CD14-positive monocyte (primary cell): ENCODE data around the gene IL17A. TPM values are rescaled to one million over a fixed set of nuclear protein-coding genes. Genes with fewer than 3 reads are reported as not detected.

Experiments
- DNase-seq, 3 donors: peaks; one replicate each; pipeline ENCODE4 v3.0.0-alpha.2; 2011 to 2022
- H2AFZ ChIP-seq: 2 replicates; pipeline ENCODE4 v1.6.0; 2012; ENCODE audit warnings: mild to moderate bottlenecking, low read depth, low read length, inconsistent platforms; ENCODE audit not compliant: insufficient read depth, poor library complexity, severe bottlenecking
- H3K27ac ChIP-seq, 2 donors: 1 replicate in 1 of 2; 2 replicates in 1 of 2; pipeline ENCODE4 v1.5.1; 2012 to 2013; ENCODE audit warnings: low read length in 2 of 2, control low read depth in 1 of 2, inconsistent platforms in 1 of 2, low read depth in 1 of 2, mild to moderate bottlenecking in 1 of 2
- H3K27me3 ChIP-seq, 2 donors: one replicate each; pipeline versions ENCODE4 v1.6.0 to v1.6.1; 2011 to 2013; ENCODE audit warnings: low read length in 2 of 2; ENCODE audit not compliant: control insufficient read depth in 2 of 2, insufficient read depth in 2 of 2
- H3K36me3 ChIP-seq, 2 donors: replicated peaks in 1 of 2; 1 replicate in 1 of 2; 2 replicates in 1 of 2; pipeline versions ENCODE4 v1.5.1 to v1.6.1; 2012 to 2013; ENCODE audit warnings: low read length in 2 of 2, control low read depth in 1 of 2, inconsistent platforms in 1 of 2, mild to moderate bottlenecking in 1 of 2; ENCODE audit not compliant: insufficient read depth in 2 of 2, control insufficient read depth in 1 of 2
- H3K4me1 ChIP-seq, 2 donors: 1 replicate in 1 of 2; 2 replicates in 1 of 2; pipeline versions ENCODE4 v1.5.1 to v1.6.1; 2012 to 2013; ENCODE audit warnings: low read length in 2 of 2, control low read depth in 1 of 2, inconsistent platforms in 1 of 2, mild to moderate bottlenecking in 1 of 2, moderate library complexity in 1 of 2; ENCODE audit not compliant: insufficient read depth in 2 of 2, control insufficient read depth in 1 of 2
- H3K4me2 ChIP-seq: replicated peaks from 2 replicates; pipeline ENCODE3; 2012; ENCODE audit warnings: low read length, moderate library complexity, mild to moderate bottlenecking; ENCODE audit not compliant: poor library complexity, severe bottlenecking; ENCODE audit errors: extremely low read depth
- H3K4me3 ChIP-seq, 3 experiments: fragments of 200-600 bp in 1 of 3; sonication (generic) in 1 of 3; replicated peaks in 1 of 3; 1 replicate in 2 of 3; 2 replicates in 1 of 3; pipeline ENCODE4 v1.5.1; 2011 to 2013; ENCODE audit warnings: low read length in 3 of 3, mild to moderate bottlenecking in 3 of 3, control low read depth in 2 of 3, low read depth in 2 of 3, inconsistent platforms in 1 of 3, moderate library complexity in 1 of 3
- H3K79me2 ChIP-seq: 2 replicates; pipeline ENCODE4 v1.6.0; 2012; ENCODE audit warnings: mild to moderate bottlenecking, control low read depth, inconsistent platforms, low read length, moderate library complexity; ENCODE audit not compliant: insufficient read depth
- H3K9ac ChIP-seq: 2 replicates; pipeline ENCODE4 v1.6.0; 2017; ENCODE audit warnings: low read length, mild to moderate bottlenecking; ENCODE audit not compliant: insufficient read depth, poor library complexity, severe bottlenecking
- H3K9me3 ChIP-seq, 2 donors: replicated peaks in 1 of 2; 1 replicate in 1 of 2; 2 replicates in 1 of 2; pipeline versions ENCODE4 v1.5.1 to v1.6.1; 2012 to 2013; ENCODE audit warnings: low read length in 2 of 2, control low read depth in 1 of 2; ENCODE audit not compliant: control insufficient read depth in 1 of 2, insufficient read depth in 1 of 2
- H4K20me1 ChIP-seq: 2 replicates; pipeline ENCODE4 v1.6.0; 2012; ENCODE audit warnings: mild to moderate bottlenecking, low read length, control low read depth, moderate library complexity; ENCODE audit not compliant: insufficient read depth
- H3K27ac Mint-ChIP-seq, 7 donors: one replicate each; pipeline ENCODE4 v1.8.0; 2020; ENCODE audit warnings: mild to moderate bottlenecking in 7 of 7, mixed read lengths in 7 of 7, moderate library complexity in 6 of 7, inconsistent platforms in 2 of 7
- H3K27me3 Mint-ChIP-seq, 3 donors: one replicate each; pipeline ENCODE4 v1.8.0; 2021 to 2022; ENCODE audit warnings: low read depth in 3 of 3, mild to moderate bottlenecking in 3 of 3, mixed read lengths in 3 of 3, moderate library complexity in 3 of 3, inconsistent platforms in 1 of 3
- H3K36me3 Mint-ChIP-seq, 2 donors: one replicate each; pipeline ENCODE4 v1.8.0; 2020; ENCODE audit warnings: mixed read lengths in 2 of 2, inconsistent platforms in 1 of 2, mild to moderate bottlenecking in 1 of 2
- H3K4me1 Mint-ChIP-seq: one replicate; pipeline ENCODE4 v1.8.0; 2020; ENCODE audit warnings: mild to moderate bottlenecking, mixed read lengths
- H3K4me3 Mint-ChIP-seq, 2 donors: one replicate each; pipeline ENCODE4 v1.8.0; 2020; ENCODE audit warnings: mild to moderate bottlenecking in 2 of 2, mixed read lengths in 2 of 2, moderate library complexity in 1 of 2
- H3K9me3 Mint-ChIP-seq, 7 donors: one replicate each; pipeline ENCODE4 v1.8.0; 2020 to 2022; ENCODE audit warnings: mixed read lengths in 7 of 7, mild to moderate bottlenecking in 6 of 7, moderate library complexity in 6 of 7, inconsistent platforms in 2 of 7
- CTCF ChIP-seq: fragments of 200-600 bp; IDR thresholded peaks from one replicate; pipeline ENCODE4 v1.8.0; 2022; ENCODE audit warnings: antibody characterized with exemption, mild to moderate bottlenecking
- WGBS: methylation state at CpG from one replicate; pipeline ENCODE4 v1.1.5; 2013; ENCODE audit warnings: missing lambda C conversion rate; ENCODE audit not compliant: insufficient coverage; 5-methylcytosine and 5-hydroxymethylcytosine counted together
- intact Hi-C, 2 donors: fragments of 100-400 bp; cut with micrococcal nuclease; formaldehyde crosslinking; loops; one replicate each; pipeline versions ENCODE4 v1.15.0 to v1.15.1; 2023
- polyA plus RNA-seq, 3 donors: library from polyadenylated mRNA; depleted of rRNA in 1 of 3; unstranded in 2 of 3; stranded (reverse) in 1 of 3; fragments of 300-500 nt in 2 of 3; fragments of >200 nt in 1 of 3; fragmentation: Illumina TruSeq in 2 of 3; gene quantifications; 1 replicate in 2 of 3; 2 replicates in 1 of 3; pipeline ENCODE4 v1.2.3, GENCODE V29; 2012 to 2021

The IL17A gene
- polyA plus RNA-seq, 3 donors = not detected

GRCh38 chr6:52138284-52138683 lies 47.9 kb upstream of the IL17A start:
- Mint-ChIP-seq H3K36me3 (no peaks in the 10 kb centered on the region), H3K9me3 (no peaks in the 10 kb centered on the region), H3K4me1 (peaks cover 3% of the 10 kb centered on the region), H3K4me3 (no peak overlapping the region), H3K27me3 (peaks cover 0 to 7% (median 3%) of the 10 kb centered on the region in 3 donors), H3K27ac (no peak overlapping the region)
- Histone ChIP-seq H2AFZ (no peak overlapping the region), H4K20me1 (no peaks in the 10 kb centered on the region), H3K79me2 (no peaks in the 10 kb centered on the region), H3K27me3 (no peaks in the 10 kb centered on the region), H3K36me3 (no peaks in the 10 kb centered on the region), H3K9ac (no peak overlapping the region), H3K9me3 (no peaks in the 10 kb centered on the region), H3K4me1 (no peaks in the 10 kb centered on the region), H3K4me2 (no peak overlapping the region), H3K4me3 (no peak overlapping the region), H3K27ac (no peak overlapping the region)
- WGBS = 100% methylated on average over 3 of the region's 4 CpGs
- TF ChIP-seq CTCF = no peak
- intact Hi-C loops = no loop called here
- DNase-seq = no peak

GRCh38 chr6:52139985-52140680 lies 46.0 kb upstream of the IL17A start:
- Mint-ChIP-seq H3K9me3 (no peaks in the 10 kb centered on the region), H3K27ac (no peak overlapping the region), H3K36me3 (no peaks in the 10 kb centered on the region), H3K27me3 (peaks cover 0 to 7% (median 2%) of the 10 kb centered on the region in 3 donors), H3K4me3 (no peak overlapping the region), H3K4me1 (no peaks in the 10 kb centered on the region)
- H2AFZ ChIP-seq = no peak overlapping the region
- H3K27ac ChIP-seq = no peak overlapping the region
- WGBS = 60% methylated on average over 1 of the region's 3 CpGs
- H3K4me3 ChIP-seq = no peak overlapping the region
- no peak overlapping the region for H3K4me2 ChIP-seq
- no peak for DNase-seq
- no peak for TF ChIP-seq CTCF
- H3K79me2 ChIP-seq = no peaks in the 10 kb centered on the region
- intact Hi-C loops = no loop called here
- no peak overlapping the region for H3K9ac ChIP-seq
- no peaks in the 10 kb centered on the region for H4K20me1 ChIP-seq
- no peaks in the 10 kb centered on the region for H3K4me1 ChIP-seq
- no peaks in the 10 kb centered on the region for H3K36me3 ChIP-seq
- H3K9me3 ChIP-seq = no peaks in the 10 kb centered on the region
- H3K27me3 ChIP-seq = no peaks in the 10 kb centered on the region
